Esophagus squamous epithelium (tissue), 4 donors: Measurements from ENCODE around the gene CHRFAM7A.
"Not testable (repeated sequence)": the region's sequence is repeated elsewhere in the genome, so short reads cannot be mapped to it uniquely, and the experiment has no call there.

ENCODE experiments used
- POLR2A ChIP-seq, 4 donors: fragments of 450-650 bp; IDR thresholded peaks; one replicate each; pipeline ENCODE4 v1.6.1; 2017; ENCODE audit warnings: antibody characterized with exemption in 4 of 4, mild to moderate bottlenecking in 4 of 4, moderate library complexity in 3 of 4
- TF ChIP-seq, protein P1 (sequence below), 6 experiments: fragments of 450-650 bp in 4 of 6; fragments of 200-600 bp in 2 of 6; sonication (generic) in 2 of 6; IDR thresholded peaks; one replicate each; pipeline ENCODE4 v1.5.1; 2016 to 2019; ENCODE audit warnings: antibody characterized with exemption in 6 of 6, mild to moderate bottlenecking in 4 of 6, moderate library complexity in 4 of 6

DNA sequence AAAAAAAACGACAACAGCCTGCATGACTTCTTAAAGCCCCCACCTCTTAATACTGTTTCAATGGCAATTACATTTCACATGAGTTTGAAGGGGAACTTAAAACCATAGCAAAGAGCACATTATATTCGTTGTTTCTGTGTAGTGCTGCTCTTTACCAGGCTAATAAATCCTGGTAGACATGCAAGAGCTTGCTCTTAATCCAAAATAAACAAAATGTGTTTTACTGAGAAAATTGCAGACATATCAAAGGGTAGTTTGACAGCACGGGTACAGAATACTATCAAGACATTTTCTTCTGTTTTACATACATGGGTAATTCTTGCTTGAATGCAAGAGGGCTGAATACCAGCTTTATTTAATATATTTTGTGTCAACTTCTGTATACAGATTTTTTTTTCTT is 45.0 kb upstream of the CHRFAM7A start:
- TF ChIP-seq, protein P1, sequence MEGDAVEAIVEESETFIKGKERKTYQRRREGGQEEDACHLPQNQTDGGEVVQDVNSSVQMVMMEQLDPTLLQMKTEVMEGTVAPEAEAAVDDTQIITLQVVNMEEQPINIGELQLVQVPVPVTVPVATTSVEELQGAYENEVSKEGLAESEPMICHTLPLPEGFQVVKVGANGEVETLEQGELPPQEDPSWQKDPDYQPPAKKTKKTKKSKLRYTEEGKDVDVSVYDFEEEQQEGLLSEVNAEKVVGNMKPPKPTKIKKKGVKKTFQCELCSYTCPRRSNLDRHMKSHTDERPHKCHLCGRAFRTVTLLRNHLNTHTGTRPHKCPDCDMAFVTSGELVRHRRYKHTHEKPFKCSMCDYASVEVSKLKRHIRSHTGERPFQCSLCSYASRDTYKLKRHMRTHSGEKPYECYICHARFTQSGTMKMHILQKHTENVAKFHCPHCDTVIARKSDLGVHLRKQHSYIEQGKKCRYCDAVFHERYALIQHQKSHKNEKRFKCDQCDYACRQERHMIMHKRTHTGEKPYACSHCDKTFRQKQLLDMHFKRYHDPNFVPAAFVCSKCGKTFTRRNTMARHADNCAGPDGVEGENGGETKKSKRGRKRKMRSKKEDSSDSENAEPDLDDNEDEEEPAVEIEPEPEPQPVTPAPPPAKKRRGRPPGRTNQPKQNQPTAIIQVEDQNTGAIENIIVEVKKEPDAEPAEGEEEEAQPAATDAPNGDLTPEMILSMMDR (IDR thresholded peaks at IDR 0.05): not testable (repeated sequence)
- TF ChIP-seq POLR2A (IDR thresholded peaks at IDR 0.05): not testable (repeated sequence)
